Panc1 (cell line): ENCODE data around the gene CATSPERD. TPM values are rescaled to one million over a fixed set of nuclear protein-coding genes. Genes with fewer than 3 reads are reported as not detected.

Experiments
- ATAC-seq: fragments of 200-7000 bp; cut with Tn5 transposase; 2 replicates; pipeline ENCODE4 v1.9.1; 2020; ENCODE audit warnings: mild to moderate bottlenecking, moderate library complexity
- BruUV-seq: library from RNA; stranded (reverse); fragments of 400-500 nt; replicated peaks from 2 replicates; lab custom pipeline; 2021; lab: Mats Ljungman, UMichigan
- CTCF ChIA-PET: fragments of 300-600 bp; sonication (Branson Sonifier 250); formaldehyde crosslinking; loops from one replicate; lab custom pipeline; 2022; ENCODE audit warnings: antibody characterized with exemption; lab: Charles Lee
- POLR2A ChIA-PET: fragments of 300-600 bp; sonication (Branson Sonifier 250); formaldehyde crosslinking; loops from one replicate; lab custom pipeline; 2022; ENCODE audit warnings: antibody characterized with exemption; lab: Charles Lee
- DNase-seq: peaks from one replicate; pipeline ENCODE4 v3.0.0-alpha.2; 2010; ENCODE audit warnings: low read depth, low spot score
- H3K27ac ChIP-seq: 2 replicates; pipeline ENCODE4 v1.5.1; 2011; ENCODE audit warnings: mild to moderate bottlenecking, low read length, inconsistent platforms
- H3K27me3 ChIP-seq: fragments of 200-500 bp; sonication (Bioruptor generic); 2 replicates; pipeline ENCODE4 v1.6.0; 2014; ENCODE audit warnings: low read length, inconsistent platforms; ENCODE audit not compliant: control insufficient read depth, insufficient read depth
- H3K36me3 ChIP-seq: fragments of 200-500 bp; sonication (Bioruptor generic); 2 replicates; pipeline ENCODE4 v1.5.1; 2014; ENCODE audit warnings: inconsistent platforms, mild to moderate bottlenecking, low read length, moderate library complexity; ENCODE audit not compliant: control insufficient read depth, insufficient read depth
- H3K4me1 ChIP-seq: 2 replicates; pipeline ENCODE4 v1.5.1; 2011; ENCODE audit warnings: inconsistent platforms, mild to moderate bottlenecking, low read length, moderate library complexity; ENCODE audit not compliant: control insufficient read depth, insufficient read depth
- H3K4me3 ChIP-seq, 2 experiments: 2 replicates each; pipeline ENCODE4 v1.5.1; 2011 to 2012; ENCODE audit warnings: low read depth in 2 of 2, low read length in 2 of 2, mild to moderate bottlenecking in 2 of 2, inconsistent platforms in 1 of 2, moderate library complexity in 1 of 2
- H3K9me3 ChIP-seq: fragments of 200-500 bp; sonication (Bioruptor generic); 2 replicates; pipeline ENCODE4 v1.5.1; 2014; ENCODE audit warnings: low read depth, mild to moderate bottlenecking, inconsistent platforms, low read length, moderate library complexity; ENCODE audit not compliant: control insufficient read depth, insufficient read depth
- CTCF ChIP-seq: fragments of 450-650 bp; IDR thresholded peaks from 2 replicates; pipeline ENCODE4 v1.5.1; 2017; ENCODE audit warnings: mild to moderate bottlenecking
- POLR2AphosphoS5 ChIP-seq: IDR thresholded peaks from 2 replicates; pipeline ENCODE4 v1.6.1; 2012; ENCODE audit warnings: mild to moderate bottlenecking, low read depth, low read length, moderate library complexity
- REST ChIP-seq, 2 experiments: IDR thresholded peaks; 2 replicates each; pipeline ENCODE4 v1.6.1; 2011 to 2012; ENCODE audit warnings: low read depth in 2 of 2, control low read depth in 1 of 2, low read length in 1 of 2, mild to moderate bottlenecking in 1 of 2, moderate library complexity in 1 of 2; ENCODE audit not compliant: insufficient read depth in 1 of 2
- SIN3A ChIP-seq: IDR thresholded peaks from 2 replicates; pipeline ENCODE4 v1.6.1; 2012; ENCODE audit warnings: low read depth, mild to moderate bottlenecking, low read length, moderate library complexity, borderline replicate concordance; ENCODE audit not compliant: insufficient read depth
- TCF7L2 ChIP-seq: IDR thresholded peaks from 2 replicates; pipeline ENCODE4 v1.6.1; 2011; ENCODE audit warnings: mild to moderate bottlenecking, low read depth, low read length, inconsistent platforms
- in situ Hi-C: cut with HindIII; loops from 2 replicates; pipeline ENCODE4 v1.10.0; 2016; ENCODE audit warnings: low sequenced_read_pairs, low pct_unique_long_range_greater_than_20kb
- intact Hi-C: fragments of 100-400 bp; cut with micrococcal nuclease; formaldehyde crosslinking; loops from one replicate; pipeline ENCODE4 v1.10.0; 2022; ENCODE audit not compliant: unreplicated experiment
- total RNA-seq: library from RNA; stranded (reverse); gene quantifications from one replicate; pipeline ENCODE4 v1.2.1, GENCODE V29; 2021; ENCODE audit not compliant: unreplicated experiment

Gene CATSPERD
- total RNA-seq, 1 experiment from 2014 or later, result 0.08 TPM

GRCh38 chr19:5703819-5704818, 16.3 kb upstream of the CATSPERD start:
- no TSS peak for BruUV-seq
- Histone ChIP-seq H3K36me3 (no peaks in the 10 kb centered on the region; the same call in none of the 2 replicates), H3K9me3 (no peaks in the 10 kb centered on the region), H3K4me3 (no peak overlapping the region), H3K4me1 (no peaks in the 10 kb centered on the region), H3K27me3 (no peaks in the 10 kb centered on the region), H3K27ac (no peak overlapping the region)
- in situ Hi-C loops, result no loop called here
- CTCF ChIA-PET, result no interaction called here
- POLR2A ChIA-PET, result no interaction called here
- no peak for ATAC-seq
- DNase-seq, result no peak
- intact Hi-C loops, result no loop called here
- TF ChIP-seq CTCF (no peak), TCF7L2 (no peak), SIN3A (no peak), POLR2AphosphoS5 (no peak), REST (IDR thresholded peaks at IDR 0.05; ENCODE audit: insufficient read depth in 1 of 2, low read depth in 2 of 2, low read length in 1 of 2) (no peak)

GRCh38 chr19:5705552-5705951, 14.9 kb upstream of the CATSPERD start:
- TF ChIP-seq TCF7L2 (no peak), POLR2AphosphoS5 (no peak), REST (IDR thresholded peaks at IDR 0.05; ENCODE audit: insufficient read depth in 1 of 2, low read depth in 2 of 2, low read length in 1 of 2) (no peak), SIN3A (no peak), CTCF (no peak)
- DNase-seq (no peak), ATAC-seq (no peak)
- ChIA-PET CTCF (no interaction called here), POLR2A (no interaction called here)
- no peaks in the 10 kb centered on the region for H3K9me3 ChIP-seq
- in situ Hi-C loops (no loop called here), intact Hi-C loops (no loop called here)
- H3K4me3 ChIP-seq, result no peak overlapping the region
- H3K36me3 ChIP-seq, result no peaks in the 10 kb centered on the region; the same call in none of the 2 replicates
- H3K27me3 ChIP-seq, result no peaks in the 10 kb centered on the region
- no peak overlapping the region for H3K27ac ChIP-seq
- no peaks in the 10 kb centered on the region for H3K4me1 ChIP-seq
- no TSS peak for BruUV-seq
